Breast epithelium (tissue), 3 donors: ENCODE measurements around the gene PPP2R3A.

Experiments used
- POLR2A ChIP-seq: fragments of 450-650 bp; IDR thresholded peaks from one replicate; pipeline ENCODE4 v1.6.1; 2016; ENCODE audit warnings: antibody characterized with exemption, mild to moderate bottlenecking, moderate library complexity
- POLR2AphosphoS5 ChIP-seq, 3 donors: sonication (generic); formaldehyde crosslinking; IDR thresholded peaks; one replicate each; pipeline ENCODE4 v1.6.1; 2017; ENCODE audit warnings: antibody characterized with exemption in 3 of 3
- TF ChIP-seq, protein P1 (sequence below), 3 donors: fragments of 450-650 bp; IDR thresholded peaks; one replicate each; pipeline ENCODE4 v1.5.1; 2016 to 2017; ENCODE audit warnings: antibody characterized with exemption in 3 of 3, mild to moderate bottlenecking in 3 of 3, moderate library complexity in 3 of 3

GRCh38 chr3:135997554-135998320 lies 32.2 kb downstream of the PPP2R3A start:
- TF ChIP-seq, protein P1, sequence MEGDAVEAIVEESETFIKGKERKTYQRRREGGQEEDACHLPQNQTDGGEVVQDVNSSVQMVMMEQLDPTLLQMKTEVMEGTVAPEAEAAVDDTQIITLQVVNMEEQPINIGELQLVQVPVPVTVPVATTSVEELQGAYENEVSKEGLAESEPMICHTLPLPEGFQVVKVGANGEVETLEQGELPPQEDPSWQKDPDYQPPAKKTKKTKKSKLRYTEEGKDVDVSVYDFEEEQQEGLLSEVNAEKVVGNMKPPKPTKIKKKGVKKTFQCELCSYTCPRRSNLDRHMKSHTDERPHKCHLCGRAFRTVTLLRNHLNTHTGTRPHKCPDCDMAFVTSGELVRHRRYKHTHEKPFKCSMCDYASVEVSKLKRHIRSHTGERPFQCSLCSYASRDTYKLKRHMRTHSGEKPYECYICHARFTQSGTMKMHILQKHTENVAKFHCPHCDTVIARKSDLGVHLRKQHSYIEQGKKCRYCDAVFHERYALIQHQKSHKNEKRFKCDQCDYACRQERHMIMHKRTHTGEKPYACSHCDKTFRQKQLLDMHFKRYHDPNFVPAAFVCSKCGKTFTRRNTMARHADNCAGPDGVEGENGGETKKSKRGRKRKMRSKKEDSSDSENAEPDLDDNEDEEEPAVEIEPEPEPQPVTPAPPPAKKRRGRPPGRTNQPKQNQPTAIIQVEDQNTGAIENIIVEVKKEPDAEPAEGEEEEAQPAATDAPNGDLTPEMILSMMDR (IDR thresholded peaks at IDR 0.05): no peak
- TF ChIP-seq POLR2A (no peak), POLR2AphosphoS5 (IDR thresholded peaks at IDR 0.05) (no peak)
